Measurements from ENCODE around the gene LRRC26. TPM values are rescaled to one million over a fixed set of nuclear protein-coding genes. Genes with fewer than 3 reads are reported as not detected.
A peak's percentile ranks its signal among the peaks of the same experiment; 100 is the strongest.
"Not testable (repeated sequence)": the region's sequence is repeated elsewhere in the genome, so short reads cannot be mapped to it uniquely, and the experiment has no call there.

Gene LRRC26
- total RNA-seq, 1 donor from 2014 or later = not detected

DNA sequence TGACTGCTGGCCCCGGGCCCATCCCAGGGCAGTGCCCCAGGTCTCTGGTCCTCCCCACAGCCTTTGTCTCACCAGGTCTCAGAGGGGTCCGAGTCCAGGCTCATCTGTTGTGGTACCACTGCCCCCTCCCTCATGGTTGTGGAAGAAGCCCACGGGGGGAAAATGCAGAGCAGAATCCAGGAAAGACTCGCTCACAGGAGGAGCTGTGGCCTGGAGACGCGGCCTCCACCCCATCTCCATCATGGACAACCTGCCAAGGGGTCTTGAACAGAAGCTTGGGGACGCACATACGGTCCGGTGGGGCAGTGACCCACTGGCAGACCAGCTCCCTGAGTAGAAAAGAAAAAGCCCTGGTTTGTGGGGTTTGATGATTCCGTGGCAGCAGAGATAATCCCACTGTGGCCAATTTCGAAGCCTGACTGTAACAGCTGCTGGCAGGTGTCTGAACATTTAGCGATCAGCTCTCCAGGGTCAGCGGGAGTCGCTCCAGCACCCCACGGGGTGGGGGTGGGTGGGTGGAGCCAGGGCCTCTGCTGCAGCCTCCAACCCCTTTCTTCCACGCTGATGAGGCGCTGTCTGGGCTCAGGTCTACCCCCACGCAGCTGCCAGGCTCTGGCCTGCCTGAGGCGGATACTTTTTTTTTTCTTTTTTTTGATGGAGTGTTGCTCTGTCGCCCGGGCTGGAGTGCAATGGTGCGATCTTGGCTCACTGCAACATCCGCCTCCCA lies 32.8 kb downstream of the LRRC26 start:
- Mint-ChIP-seq H3K4me3 (no peak overlapping the region), H3K9me3 (no peaks in the 10 kb centered on the region), H3K27me3 (ENCODE audit: low read depth) (peaks cover 86% of the 10 kb centered on the region), H3K27ac (no peak overlapping the region), H3K36me3 (no peaks in the 10 kb centered on the region), H3K4me1 (no peaks in the 10 kb centered on the region)
- DNase-seq (ENCODE audit: low spot score in 2 of 2, unreplicated experiment in 2 of 2) = no peak
- TF ChIP-seq, protein P1, sequence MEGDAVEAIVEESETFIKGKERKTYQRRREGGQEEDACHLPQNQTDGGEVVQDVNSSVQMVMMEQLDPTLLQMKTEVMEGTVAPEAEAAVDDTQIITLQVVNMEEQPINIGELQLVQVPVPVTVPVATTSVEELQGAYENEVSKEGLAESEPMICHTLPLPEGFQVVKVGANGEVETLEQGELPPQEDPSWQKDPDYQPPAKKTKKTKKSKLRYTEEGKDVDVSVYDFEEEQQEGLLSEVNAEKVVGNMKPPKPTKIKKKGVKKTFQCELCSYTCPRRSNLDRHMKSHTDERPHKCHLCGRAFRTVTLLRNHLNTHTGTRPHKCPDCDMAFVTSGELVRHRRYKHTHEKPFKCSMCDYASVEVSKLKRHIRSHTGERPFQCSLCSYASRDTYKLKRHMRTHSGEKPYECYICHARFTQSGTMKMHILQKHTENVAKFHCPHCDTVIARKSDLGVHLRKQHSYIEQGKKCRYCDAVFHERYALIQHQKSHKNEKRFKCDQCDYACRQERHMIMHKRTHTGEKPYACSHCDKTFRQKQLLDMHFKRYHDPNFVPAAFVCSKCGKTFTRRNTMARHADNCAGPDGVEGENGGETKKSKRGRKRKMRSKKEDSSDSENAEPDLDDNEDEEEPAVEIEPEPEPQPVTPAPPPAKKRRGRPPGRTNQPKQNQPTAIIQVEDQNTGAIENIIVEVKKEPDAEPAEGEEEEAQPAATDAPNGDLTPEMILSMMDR (IDR thresholded peaks at IDR 0.05; ENCODE audit: unreplicated experiment) = no peak

DNA sequence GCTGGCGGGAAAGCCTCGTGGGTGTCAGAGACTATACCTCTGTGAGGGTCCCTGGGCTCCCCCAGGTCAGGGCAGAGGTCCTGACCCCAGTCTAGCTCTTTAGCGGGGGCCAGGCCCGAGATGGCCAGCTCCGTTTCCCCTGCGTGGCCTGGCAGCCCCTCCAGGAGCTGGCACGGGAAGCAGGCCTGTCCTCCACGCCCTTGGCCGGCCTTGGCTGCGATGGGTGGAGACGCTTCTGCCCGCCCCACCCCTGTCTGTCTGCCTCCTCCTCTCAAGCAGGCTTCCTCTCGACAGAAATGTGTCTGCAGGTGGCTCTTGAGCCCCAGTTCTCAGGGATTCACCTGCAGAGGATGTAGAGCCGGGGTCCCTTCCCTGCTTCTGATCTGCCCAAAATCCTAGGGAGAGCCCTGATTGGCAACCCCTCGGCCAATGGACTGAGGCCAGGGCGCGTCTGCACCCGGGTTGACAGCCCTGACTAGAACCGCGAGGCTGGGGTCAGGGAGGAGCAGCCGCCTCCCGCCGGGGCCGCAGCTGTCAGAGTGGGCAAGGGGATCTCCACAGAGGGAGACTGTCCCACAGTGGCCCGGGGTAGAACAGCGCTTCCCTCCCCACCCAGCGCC lies 33.5 kb downstream of the LRRC26 start:
- no peaks in the 10 kb centered on the region for H3K9me3 Mint-ChIP-seq
- H3K4me3 Mint-ChIP-seq = no peak overlapping the region
- DNase-seq (ENCODE audit: low spot score in 2 of 2, unreplicated experiment in 2 of 2) = no peak
- no peak overlapping the region for H3K27ac Mint-ChIP-seq
- TF ChIP-seq, protein P1 (IDR thresholded peaks at IDR 0.05; ENCODE audit: unreplicated experiment) = no peak
- peaks cover 80% of the 10 kb centered on the region for H3K27me3 Mint-ChIP-seq (ENCODE audit: low read depth)
- no peaks in the 10 kb centered on the region for H3K36me3 Mint-ChIP-seq
- no peaks in the 10 kb centered on the region for H3K4me1 Mint-ChIP-seq

DNA sequence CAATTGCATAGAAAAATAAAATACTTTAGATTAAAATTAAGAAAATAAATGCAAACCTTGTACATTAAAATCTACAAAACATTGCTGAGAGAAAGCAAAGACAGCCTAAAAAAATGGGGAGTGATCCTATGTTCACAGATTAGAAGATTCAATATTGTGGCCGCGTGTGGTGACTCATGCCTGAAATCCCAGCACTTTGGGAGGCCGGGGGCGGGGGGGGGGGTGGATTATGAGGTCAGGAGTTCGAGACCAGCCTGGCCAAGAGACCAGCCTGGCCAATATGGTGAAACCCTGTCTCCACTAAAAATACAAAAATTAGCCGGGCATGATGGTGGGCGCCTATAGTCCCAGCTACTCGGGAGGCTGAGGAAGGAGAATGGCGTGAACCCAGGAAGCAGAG lies 34.7 kb downstream of the LRRC26 start:
- H3K4me3 Mint-ChIP-seq; DNase-seq (ENCODE audit: low spot score in 2 of 2, unreplicated experiment in 2 of 2); H3K4me1 Mint-ChIP-seq; H3K27ac Mint-ChIP-seq; H3K9me3 Mint-ChIP-seq; H3K36me3 Mint-ChIP-seq: not testable (repeated sequence)
- peaks cover 70% of the 10 kb centered on the region for H3K27me3 Mint-ChIP-seq (ENCODE audit: low read depth)

DNA sequence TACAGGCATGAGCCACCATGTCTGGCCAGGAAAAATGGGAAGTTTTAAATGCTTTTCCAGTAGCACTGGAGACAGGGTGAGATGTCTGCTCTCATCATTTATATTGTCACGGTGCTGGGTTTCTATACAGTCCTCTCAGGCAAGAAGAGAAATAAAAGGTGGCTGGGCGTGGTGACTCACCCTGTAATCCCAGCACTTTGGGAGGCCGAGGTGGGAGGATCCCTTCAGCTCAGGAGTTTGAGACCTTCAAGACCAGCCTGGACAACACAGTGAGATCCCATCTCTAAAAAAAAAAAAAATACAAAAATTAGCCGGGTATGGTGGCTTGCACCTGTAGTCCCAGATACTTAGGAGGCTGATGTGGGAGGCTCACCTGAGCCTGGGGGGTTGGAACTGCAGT lies 35.7 kb downstream of the LRRC26 start:
- Mint-ChIP-seq H3K4me1 (no peaks in the 10 kb centered on the region), H3K36me3 (no peaks in the 10 kb centered on the region), H3K27me3 (ENCODE audit: low read depth) (peaks cover 61% of the 10 kb centered on the region), H3K4me3 (no peak overlapping the region), H3K9me3 (no peaks in the 10 kb centered on the region), H3K27ac (no peak overlapping the region)
- DNase-seq (ENCODE audit: low spot score in 2 of 2, unreplicated experiment in 2 of 2) = no peak
- TF ChIP-seq, protein P1 (IDR thresholded peaks at IDR 0.05; ENCODE audit: unreplicated experiment) = no peak

DNA sequence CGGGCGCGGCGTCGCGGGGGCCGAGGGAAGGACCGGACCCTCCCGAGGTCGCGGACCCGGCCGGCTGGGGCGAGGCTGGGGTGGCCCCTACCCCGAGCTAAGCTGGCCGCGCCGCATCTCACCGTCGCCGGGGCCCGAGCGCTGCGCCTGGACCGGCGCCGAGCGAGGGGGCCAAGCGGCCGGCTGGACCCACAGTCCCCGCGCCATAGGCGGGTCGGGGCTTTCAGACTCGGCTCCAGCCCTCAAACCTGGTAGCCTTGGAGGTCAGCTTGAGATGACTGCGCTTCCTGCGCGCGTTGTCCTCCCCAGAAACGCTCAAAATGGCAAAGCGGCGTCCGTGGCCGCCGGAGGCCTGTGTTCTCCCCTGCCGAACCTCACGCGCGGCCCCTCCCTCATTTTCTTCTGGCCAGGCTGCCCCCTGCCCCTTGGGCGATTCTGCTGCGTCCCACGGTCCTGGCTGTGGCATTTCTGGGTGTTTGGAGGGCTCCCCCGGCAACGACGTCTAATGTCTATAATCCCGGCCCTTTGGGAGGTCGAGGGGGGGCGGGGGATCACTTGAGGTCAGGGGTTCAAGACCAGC lies 39.6 kb downstream of the LRRC26 start:
- peak overlapping the region; percentile 67 for H3K4me3 Mint-ChIP-seq
- DNase-seq (ENCODE audit: low spot score in 2 of 2, unreplicated experiment in 2 of 2) = no peak
- peaks cover 2% of the 10 kb centered on the region for H3K36me3 Mint-ChIP-seq
- peaks cover 25% of the 10 kb centered on the region for H3K27me3 Mint-ChIP-seq (ENCODE audit: low read depth)
- H3K9me3 Mint-ChIP-seq = no peaks in the 10 kb centered on the region
- TF ChIP-seq, protein P1 (IDR thresholded peaks at IDR 0.05; ENCODE audit: unreplicated experiment) = no peak
- H3K4me1 Mint-ChIP-seq = peaks cover 21% of the 10 kb centered on the region
- H3K27ac Mint-ChIP-seq = no peak overlapping the region
